Medulla oblongata (tissue), 1 donor: ENCODE data around the gene ELP1.
"Not testable (repeated sequence)": the region's sequence is repeated elsewhere in the genome, so short reads cannot be mapped to it uniquely, and the experiment has no call there.

Experiments
- DNase-seq: peaks from one replicate; pipeline ENCODE4 v3.0.0-alpha.2; 2015; ENCODE audit errors: extremely low spot score

The ELP1 gene

GRCh38 chr9:108854094-108854493 is 79.8 kb downstream of the ELP1 start:
- DNase-seq: no peak

- no peak for DNase-seq
Observed at GRCh38 chr9:108852079-108852478, 81.8 kb downstream of the ELP1 start.

GRCh38 chr9:108851138-108851537 is 82.8 kb downstream of the ELP1 start:
- no peak for DNase-seq

GRCh38 chr9:108850293-108850897 is 83.5 kb downstream of the ELP1 start:
- DNase-seq: peak; percentile 43

GRCh38 chr9:108848296-108848695 is 85.6 kb downstream of the ELP1 start:
- not testable (repeated sequence) for DNase-seq

- DNase-seq: no peak
Observed at GRCh38 chr9:108845947-108846346, 88.0 kb downstream of the ELP1 start.

- no peak for DNase-seq
Observed at GRCh38 chr9:108845507-108845906, 88.4 kb downstream of the ELP1 start.

- no peak for DNase-seq
Observed at GRCh38 chr9:108844856-108845255, 89.1 kb downstream of the ELP1 start.

GRCh38 chr9:108844391-108844790 is 89.5 kb downstream of the ELP1 start:
- DNase-seq: no peak

GRCh38 chr9:108842610-108843295 is 91.2 kb downstream of the ELP1 start:
- DNase-seq: no peak

GRCh38 chr9:108839561-108839960 is 94.4 kb downstream of the ELP1 start:
- DNase-seq: not testable (repeated sequence)

GRCh38 chr9:108838017-108838416 is 95.9 kb downstream of the ELP1 start:
- DNase-seq: no peak

- DNase-seq: no peak
Observed at GRCh38 chr9:108837530-108837929, 96.4 kb downstream of the ELP1 start.

GRCh38 chr9:108836781-108837180 is 97.1 kb downstream of the ELP1 start:
- no peak for DNase-seq

- no peak for DNase-seq
Observed at GRCh38 chr9:108836319-108836718, 97.6 kb downstream of the ELP1 start.

GRCh38 chr9:108835831-108836230 is 98.1 kb downstream of the ELP1 start:
- DNase-seq: no peak

GRCh38 chr9:108834959-108835665 is 98.8 kb downstream of the ELP1 start:
- peak; percentile 27 for DNase-seq

GRCh38 chr9:108832179-108832500 is 101.8 kb downstream of the ELP1 start:
- DNase-seq: no peak

GRCh38 chr9:108831496-108832178 is 102.3 kb downstream of the ELP1 start:
- no peak for DNase-seq

GRCh38 chr9:108830272-108830671 is 103.7 kb downstream of the ELP1 start:
- no peak for DNase-seq

GRCh38 chr9:108823829-108824228 is 110.1 kb downstream of the ELP1 start:
- no peak for DNase-seq
